D721Med (cell line): ENCODE data around the gene ADH6.

Source experiments
- DNase-seq: peaks from one replicate; pipeline ENCODE4 v3.0.0; 2011; ENCODE audit warnings: low spot score; ENCODE audit not compliant: insufficient read length
- FAIRE-seq: peaks from 2 replicates; lab custom pipeline; 2011; peaks lifted over from hg19 to GRCh38; lab: Jason Lieb, UNC
- CTCF ChIP-seq: IDR thresholded peaks from 2 replicates; pipeline ENCODE4 v1.5.1; 2012; ENCODE audit warnings: mild to moderate bottlenecking, control low read depth; ENCODE audit not compliant: insufficient read depth; ENCODE audit errors: missing control alignments

The ADH6 gene

GRCh38 chr4:99221980-99222379 lies 2.9 kb upstream of the ADH6 start:
- FAIRE-seq (no peak), DNase-seq (no peak)
- no peak for TF ChIP-seq CTCF

- TF ChIP-seq CTCF = no peak
- FAIRE-seq (no peak), DNase-seq (no peak)
Measured at GRCh38 chr4:99219479-99219878, 433 bp upstream of the ADH6 start.

GRCh38 chr4:99215521-99215920 lies 3.5 kb downstream of the ADH6 start:
- DNase-seq = no peak
- TF ChIP-seq CTCF = no peak
- no peak for FAIRE-seq

- DNase-seq = no peak
- FAIRE-seq = no peak
- TF ChIP-seq CTCF = no peak
Measured at GRCh38 chr4:99210789-99211188, 8.3 kb downstream of the ADH6 start.

GRCh38 chr4:99209671-99210070 lies 9.4 kb downstream of the ADH6 start:
- DNase-seq = no peak
- TF ChIP-seq CTCF = no peak
- no peak for FAIRE-seq

- no peak for TF ChIP-seq CTCF
- FAIRE-seq (no peak), DNase-seq (no peak)
Measured at GRCh38 chr4:99208719-99209075, 10.3 kb downstream of the ADH6 start.

- no peak for DNase-seq
- FAIRE-seq = no peak
- TF ChIP-seq CTCF = no peak
Measured at GRCh38 chr4:99207911-99208718, 10.9 kb downstream of the ADH6 start.
